ENCODE results near the gene ZNF789.

GRCh38 chr7:99448855-99449254 is 23.8 kb upstream of the ZNF789 start:
- no peak for TF ChIP-seq CTCF (conservative IDR thresholded peaks at IDR 0.05)
- TF ChIP-seq ZFX (IDR thresholded peaks at IDR 0.05) = no peak
